NCI-H2107 (cell line): Measurements from ENCODE around the gene PARP14.
A peak's percentile ranks its signal among the peaks of the same experiment; 100 is the strongest.
"Not testable (repeated sequence)": the region's sequence is repeated elsewhere in the genome, so short reads cannot be mapped to it uniquely, and the experiment has no call there.

Source experiments
- DNase-seq: peaks from one replicate; lab custom pipeline; 2025; lab: John Stamatoyannopoulos, UW

The PARP14 gene

GRCh38 chr3:122680475-122681283 lies at the start of gene PARP14:
PARP14 (plus strand) TSS chr3:122680839; CDS start chr3:122680884, 45 bp downstream.
- peak; percentile 73 for DNase-seq

GRCh38 chr3:122635789-122636188 lies 44.9 kb upstream of the PARP14 start:
- no peak for DNase-seq

GRCh38 chr3:122636697-122637096 lies 43.9 kb upstream of the PARP14 start:
- DNase-seq, result no peak

GRCh38 chr3:122640437-122640999 lies 40.1 kb upstream of the PARP14 start:
- no peak for DNase-seq

- no peak for DNase-seq
Observed at GRCh38 chr3:122642935-122643334, 37.7 kb upstream of the PARP14 start.

- DNase-seq, result no peak
Observed at GRCh38 chr3:122646146-122646988, 34.3 kb upstream of the PARP14 start.

GRCh38 chr3:122651233-122651907 lies 29.3 kb upstream of the PARP14 start:
- DNase-seq, result not testable (repeated sequence)

GRCh38 chr3:122651962-122652361 lies 28.7 kb upstream of the PARP14 start:
- not testable (repeated sequence) for DNase-seq

- not testable (repeated sequence) for DNase-seq
Observed at GRCh38 chr3:122658336-122658735, 22.3 kb upstream of the PARP14 start.

GRCh38 chr3:122660297-122660974 lies 20.2 kb upstream of the PARP14 start:
- DNase-seq, result no peak

GRCh38 chr3:122661633-122662032 lies 19.0 kb upstream of the PARP14 start:
- no peak for DNase-seq

- no peak for DNase-seq
Observed at GRCh38 chr3:122662505-122662904, 18.1 kb upstream of the PARP14 start.

GRCh38 chr3:122665226-122665786 lies 15.3 kb upstream of the PARP14 start:
- no peak for DNase-seq

GRCh38 chr3:122665881-122666280 lies 14.8 kb upstream of the PARP14 start:
- no peak for DNase-seq

GRCh38 chr3:122668930-122669730 lies 11.5 kb upstream of the PARP14 start:
- DNase-seq, result no peak

GRCh38 chr3:122671553-122671952 lies 9.1 kb upstream of the PARP14 start:
- no peak for DNase-seq

GRCh38 chr3:122674339-122674738 lies 6.3 kb upstream of the PARP14 start:
- DNase-seq, result no peak

GRCh38 chr3:122676759-122677158 lies 3.9 kb upstream of the PARP14 start:
- no peak for DNase-seq

GRCh38 chr3:122677216-122677615 lies 3.4 kb upstream of the PARP14 start:
- DNase-seq, result no peak

GRCh38 chr3:122678506-122678905 lies 2.1 kb upstream of the PARP14 start:
- DNase-seq, result no peak
